SU-DHL-6 (cell line): ENCODE data around the gene PDE2A.

Experiments used
- H2AFZ ChIP-seq: fragments of 200-600 bp; sonication (generic); 2 replicates; pipeline ENCODE4 v1.6.1; 2014; ENCODE audit warnings: low read depth, mild to moderate bottlenecking, moderate library complexity, mixed read lengths, antibody characterized with exemption, low read length; ENCODE audit not compliant: severe bottlenecking
- H3F3A ChIP-seq: fragments of 200-600 bp; shearing (Covaris generic); 2 replicates; pipeline ENCODE4 v1.6.0; 2016; ENCODE audit warnings: antibody characterized with exemption, mild to moderate bottlenecking; ENCODE audit not compliant: insufficient read depth
- H3K27ac ChIP-seq: fragments of 200-600 bp; sonication (generic); 2 replicates; pipeline ENCODE4 v1.5.1; 2016; ENCODE audit warnings: low read depth, mild to moderate bottlenecking, low read length, moderate library complexity, mixed read lengths
- H3K27me3 ChIP-seq: fragments of 200-600 bp; sonication (generic), shearing (Covaris generic); 2 replicates; pipeline ENCODE4 v1.6.0; 2014; ENCODE audit warnings: mild to moderate bottlenecking, low read length
- H3K36me3 ChIP-seq: fragments of 200-600 bp; sonication (generic); 2 replicates; pipeline ENCODE4 v1.6.1; 2014; ENCODE audit warnings: mild to moderate bottlenecking, low read length, mixed read lengths
- H3K4me2 ChIP-seq: fragments of 300-600, 200-600 bp; shearing (Covaris generic), sonication (generic); 2 replicates; pipeline ENCODE4 v1.6.0; 2014; ENCODE audit warnings: low read length, low read depth, mild to moderate bottlenecking; ENCODE audit not compliant: poor library complexity, severe bottlenecking
- H3K4me3 ChIP-seq: fragments of 200-600 bp; sonication (generic); 2 replicates; pipeline ENCODE4 v1.5.1; 2014; ENCODE audit warnings: antibody characterized with exemption, low read length, mild to moderate bottlenecking, mixed read lengths; ENCODE audit not compliant: insufficient read depth, poor library complexity, severe bottlenecking
- H3K79me2 ChIP-seq: fragments of 200-600 bp; sonication (generic); 2 replicates; pipeline ENCODE4 v1.6.1; 2014; ENCODE audit warnings: mild to moderate bottlenecking, low read length, moderate library complexity; ENCODE audit not compliant: insufficient read depth
- H3K9ac ChIP-seq: fragments of 200-600 bp; sonication (generic); 2 replicates; pipeline ENCODE4 v1.7.0; 2014; ENCODE audit warnings: mild to moderate bottlenecking, low read length
- H3K9me2 ChIP-seq: fragments of 200-600 bp; sonication (generic); replicated peaks from 2 replicates; pipeline ENCODE4 v1.6.1; 2014; ENCODE audit warnings: low read length; ENCODE audit not compliant: insufficient read depth
- H3K9me3 ChIP-seq: fragments of 200-600 bp; sonication (generic); 2 replicates; pipeline ENCODE4 v1.6.1; 2014; ENCODE audit warnings: low read length, mixed read lengths; ENCODE audit not compliant: insufficient read depth
- H4K20me1 ChIP-seq: fragments of 200-600 bp; sonication (generic); 2 replicates; pipeline ENCODE4 v1.6.1; 2014; ENCODE audit warnings: low read depth, mild to moderate bottlenecking, antibody characterized with exemption, low read length, moderate library complexity, mixed read lengths
- EZH2phosphoT487 ChIP-seq: fragments of 200-600 bp; sonication (generic), shearing (Covaris generic); conservative IDR thresholded peaks from 2 replicates; pipeline ENCODE4 v1.6.1; 2018; ENCODE audit warnings: mild to moderate bottlenecking, antibody characterized with exemption, low read length, moderate library complexity, mixed read lengths
- TF ChIP-seq, protein P1 (sequence below): fragments of 200-600 bp; sonication (generic); IDR thresholded peaks from one replicate; pipeline ENCODE4 v1.5.1; 2017; ENCODE audit warnings: antibody characterized with exemption, mild to moderate bottlenecking, low read length, moderate library complexity; ENCODE audit not compliant: insufficient read depth, poor library complexity, severe bottlenecking

Gene PDE2A

DNA sequence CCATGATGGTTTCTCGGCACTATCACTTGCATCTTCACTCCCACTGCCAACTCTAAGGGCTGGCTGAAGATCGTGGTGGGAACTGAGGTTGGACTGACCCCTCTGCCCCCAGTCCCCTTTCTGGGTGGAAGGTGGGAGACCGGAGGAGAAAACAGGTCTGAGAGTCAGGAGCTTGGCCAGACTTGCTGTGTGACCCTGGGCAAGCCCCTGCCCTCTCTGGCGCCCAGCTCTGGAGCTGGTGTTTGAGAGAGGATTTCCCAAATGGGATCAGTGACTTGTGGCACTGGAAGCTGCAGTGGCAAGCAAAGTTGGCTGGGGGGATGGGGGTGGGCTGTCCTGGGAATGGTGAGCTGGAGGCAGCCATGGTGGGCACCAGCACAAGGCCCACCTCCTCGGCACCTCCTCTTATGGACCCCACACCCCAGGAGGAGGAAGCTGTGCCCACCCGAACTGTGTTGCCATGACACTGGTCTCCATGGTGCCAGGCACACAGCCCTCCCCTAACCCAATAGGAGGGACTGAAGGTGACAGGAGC, 6.5 kb upstream of the PDE2A start:
- Histone ChIP-seq H3K9ac (no peak overlapping the region), H3F3A (no peaks in the 10 kb centered on the region)
- no peak for TF ChIP-seq EZH2phosphoT487
- TF ChIP-seq, protein P1, sequence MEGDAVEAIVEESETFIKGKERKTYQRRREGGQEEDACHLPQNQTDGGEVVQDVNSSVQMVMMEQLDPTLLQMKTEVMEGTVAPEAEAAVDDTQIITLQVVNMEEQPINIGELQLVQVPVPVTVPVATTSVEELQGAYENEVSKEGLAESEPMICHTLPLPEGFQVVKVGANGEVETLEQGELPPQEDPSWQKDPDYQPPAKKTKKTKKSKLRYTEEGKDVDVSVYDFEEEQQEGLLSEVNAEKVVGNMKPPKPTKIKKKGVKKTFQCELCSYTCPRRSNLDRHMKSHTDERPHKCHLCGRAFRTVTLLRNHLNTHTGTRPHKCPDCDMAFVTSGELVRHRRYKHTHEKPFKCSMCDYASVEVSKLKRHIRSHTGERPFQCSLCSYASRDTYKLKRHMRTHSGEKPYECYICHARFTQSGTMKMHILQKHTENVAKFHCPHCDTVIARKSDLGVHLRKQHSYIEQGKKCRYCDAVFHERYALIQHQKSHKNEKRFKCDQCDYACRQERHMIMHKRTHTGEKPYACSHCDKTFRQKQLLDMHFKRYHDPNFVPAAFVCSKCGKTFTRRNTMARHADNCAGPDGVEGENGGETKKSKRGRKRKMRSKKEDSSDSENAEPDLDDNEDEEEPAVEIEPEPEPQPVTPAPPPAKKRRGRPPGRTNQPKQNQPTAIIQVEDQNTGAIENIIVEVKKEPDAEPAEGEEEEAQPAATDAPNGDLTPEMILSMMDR: no peak

DNA sequence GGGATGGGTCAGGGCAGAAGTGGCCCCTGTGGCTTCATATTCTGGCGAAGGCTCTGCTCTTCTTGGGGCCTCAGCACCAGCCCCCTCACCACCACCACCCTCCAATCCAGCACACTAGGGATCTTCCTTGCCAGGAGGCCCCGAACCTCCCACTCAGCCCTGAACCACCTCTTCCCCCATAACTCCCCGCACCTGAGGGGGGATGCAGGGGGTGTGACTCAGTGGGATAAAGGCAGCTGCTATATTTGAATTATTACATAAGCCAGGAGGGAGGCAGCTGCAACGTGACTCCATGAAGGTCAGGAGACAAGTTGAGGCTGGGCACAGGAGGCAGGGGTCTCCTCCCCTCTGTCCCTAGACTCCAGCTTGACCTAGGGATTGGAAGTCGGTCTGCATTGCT, 5.6 kb upstream of the PDE2A start:
- no peak overlapping the region for H3K4me2 ChIP-seq
- H3K9me2 ChIP-seq: no peaks in the 10 kb centered on the region
- H3F3A ChIP-seq: no peaks in the 10 kb centered on the region
- H3K27me3 ChIP-seq: no peaks in the 10 kb centered on the region
- H3K9me3 ChIP-seq: no peaks in the 10 kb centered on the region
- H4K20me1 ChIP-seq: no peaks in the 10 kb centered on the region
- H3K79me2 ChIP-seq: no peaks in the 10 kb centered on the region
- H3K4me3 ChIP-seq: no peak overlapping the region
- no peaks in the 10 kb centered on the region for H3K36me3 ChIP-seq
- H2AFZ ChIP-seq: no peak overlapping the region
- TF ChIP-seq, protein P1: no peak
- TF ChIP-seq EZH2phosphoT487: no peak
- no peak overlapping the region for H3K9ac ChIP-seq
- H3K27ac ChIP-seq: no peak overlapping the region

More for the DNA sequence above, 6.5 kb upstream of the PDE2A start:
- Histone ChIP-seq H3K9me3 (no peaks in the 10 kb centered on the region), H3K36me3 (no peaks in the 10 kb centered on the region), H3K27ac (no peak overlapping the region), H3K27me3 (no peaks in the 10 kb centered on the region), H3K4me2 (no peak overlapping the region), H4K20me1 (no peaks in the 10 kb centered on the region), H3K79me2 (no peaks in the 10 kb centered on the region), H3K9me2 (no peaks in the 10 kb centered on the region), H2AFZ (no peak overlapping the region), H3K4me3 (no peak overlapping the region)

DNA sequence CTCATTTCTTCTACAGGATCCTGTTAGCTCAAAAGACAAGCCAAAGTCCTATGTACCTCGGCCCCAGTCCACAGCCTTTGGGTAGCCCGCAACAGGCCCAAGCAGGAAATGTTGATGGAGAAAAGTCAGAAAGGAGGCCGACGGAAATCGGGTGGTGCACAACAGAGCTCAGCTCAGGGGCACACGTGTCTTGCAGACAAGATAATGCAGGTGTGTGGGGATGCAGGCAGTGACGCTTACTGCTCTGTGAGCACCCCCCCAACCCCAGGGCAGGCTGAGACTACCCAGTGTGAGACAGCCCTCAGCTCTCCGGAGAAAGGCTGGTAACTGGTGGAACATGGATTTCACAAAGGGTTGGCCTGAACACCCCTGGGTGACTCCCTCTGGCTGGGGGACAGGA, 4.3 kb upstream of the PDE2A start:
- Histone ChIP-seq H3K9ac (no peak overlapping the region), H3K79me2 (no peaks in the 10 kb centered on the region), H3K27me3 (no peaks in the 10 kb centered on the region), H3K27ac (no peak overlapping the region), H3K4me2 (no peak overlapping the region), H3K36me3 (no peaks in the 10 kb centered on the region), H3K9me2 (no peaks in the 10 kb centered on the region), H2AFZ (no peak overlapping the region), H4K20me1 (no peaks in the 10 kb centered on the region), H3F3A (no peaks in the 10 kb centered on the region), H3K9me3 (no peaks in the 10 kb centered on the region), H3K4me3 (no peak overlapping the region)
- no peak for TF ChIP-seq EZH2phosphoT487
- TF ChIP-seq, protein P1: no peak
